GM21576 (cell line): ENCODE results near the gene OR52I1.
A peak's percentile ranks its signal among the peaks of the same experiment; 100 is the strongest.

Experiments used
- ATAC-seq: cut with Tn5 transposase; IDR thresholded peaks from one replicate; pipeline ENCODE4 v1.9.1; 2021; ENCODE audit warnings: mild to moderate bottlenecking, moderate library complexity; ENCODE audit not compliant: unreplicated experiment

OR52I1 gene

GRCh38 chr11:4610258-4610935, 16.6 kb downstream of the OR52I1 start:
- no peak for ATAC-seq

- ATAC-seq = no peak
Observed at GRCh38 chr11:4611986-4612385, 18.1 kb downstream of the OR52I1 start.

GRCh38 chr11:4615856-4616444, 22.1 kb downstream of the OR52I1 start:
- ATAC-seq = no peak

GRCh38 chr11:4619514-4619913, 25.7 kb downstream of the OR52I1 start:
- ATAC-seq = no peak

GRCh38 chr11:4626207-4627099, 32.6 kb downstream of the OR52I1 start:
- ATAC-seq = peak; percentile 70

- ATAC-seq = no peak
Observed at GRCh38 chr11:4636136-4636535, 42.3 kb downstream of the OR52I1 start.

- ATAC-seq = peak; percentile 93
Observed at GRCh38 chr11:4636962-4637661, 43.3 kb downstream of the OR52I1 start, which contains the start of gene OR51D1. OR51D1 (plus strand) TSS chr11:4637477; CDS start chr11:4639791, 2,314 bp downstream.

- no peak for ATAC-seq
Observed at GRCh38 chr11:4637662-4638047, 43.8 kb downstream of the OR52I1 start.

GRCh38 chr11:4639931-4640330, 46.1 kb downstream of the OR52I1 start:
- no peak for ATAC-seq

- no peak for ATAC-seq
Observed at GRCh38 chr11:4641501-4641900, 47.7 kb downstream of the OR52I1 start.

- no peak for ATAC-seq
Observed at GRCh38 chr11:4642043-4642442, 48.2 kb downstream of the OR52I1 start.

GRCh38 chr11:4643076-4643475, 49.2 kb downstream of the OR52I1 start:
- ATAC-seq = no peak

GRCh38 chr11:4643682-4644081, 49.8 kb downstream of the OR52I1 start, which contains the start of gene OR51E1:
OR51E1 (plus strand) TSS chr11:4643982; CDS start chr11:4652527, 8,545 bp downstream.
- no peak for ATAC-seq

- ATAC-seq = no peak
Observed at GRCh38 chr11:4644233-4644632, 50.4 kb downstream of the OR52I1 start.
